ENCODE results near the gene MUC20. TPM values are rescaled to one million over a fixed set of nuclear protein-coding genes. Genes with fewer than 3 reads are reported as not detected.

The MUC20 gene
- total RNA-seq, 1 donor from 2014 or later: 0.21 TPM

- no peak for DNase-seq (ENCODE audit: low spot score)
- Mint-ChIP-seq H3K4me1 (ENCODE audit: unreplicated experiment) (no peaks in the 10 kb centered on the region), H3K4me3 (ENCODE audit: unreplicated experiment) (no peak overlapping the region), H3K9me3 (ENCODE audit: unreplicated experiment) (no peaks in the 10 kb centered on the region), H3K27me3 (ENCODE audit: unreplicated experiment) (peaks cover 21% of the 10 kb centered on the region), H3K27ac (ENCODE audit: unreplicated experiment) (no peak overlapping the region), H3K36me3 (ENCODE audit: low read depth, unreplicated experiment) (no peaks in the 10 kb centered on the region)
- no peak for TF ChIP-seq CTCF (IDR thresholded peaks at IDR 0.05; ENCODE audit: unreplicated experiment)
Measured at GRCh38 chr3:195757827-195758226, 37.0 kb downstream of the MUC20 start.

- no peak for DNase-seq (ENCODE audit: low spot score)
- Mint-ChIP-seq H3K9me3 (ENCODE audit: unreplicated experiment) (no peaks in the 10 kb centered on the region), H3K4me1 (ENCODE audit: unreplicated experiment) (peaks cover 3% of the 10 kb centered on the region), H3K4me3 (ENCODE audit: unreplicated experiment) (no peak overlapping the region), H3K36me3 (ENCODE audit: low read depth, unreplicated experiment) (no peaks in the 10 kb centered on the region), H3K27me3 (ENCODE audit: unreplicated experiment) (peaks cover 20% of the 10 kb centered on the region), H3K27ac (ENCODE audit: unreplicated experiment) (no peak overlapping the region)
- TF ChIP-seq CTCF (IDR thresholded peaks at IDR 0.05; ENCODE audit: unreplicated experiment): no peak
Measured at GRCh38 chr3:195758721-195759353, 38.1 kb downstream of the MUC20 start.

- H3K9me3 Mint-ChIP-seq (ENCODE audit: unreplicated experiment): no peaks in the 10 kb centered on the region
- DNase-seq (ENCODE audit: low spot score): no peak
- peaks cover 21% of the 10 kb centered on the region for H3K27me3 Mint-ChIP-seq (ENCODE audit: unreplicated experiment)
- no peaks in the 10 kb centered on the region for H3K36me3 Mint-ChIP-seq (ENCODE audit: low read depth, unreplicated experiment)
- no peak overlapping the region for H3K27ac Mint-ChIP-seq (ENCODE audit: unreplicated experiment)
- no peak overlapping the region for H3K4me3 Mint-ChIP-seq (ENCODE audit: unreplicated experiment)
- no peak for TF ChIP-seq CTCF (IDR thresholded peaks at IDR 0.05; ENCODE audit: unreplicated experiment)
- peaks cover 3% of the 10 kb centered on the region for H3K4me1 Mint-ChIP-seq (ENCODE audit: unreplicated experiment)
Measured at GRCh38 chr3:195760345-195761122, 39.8 kb downstream of the MUC20 start.

- Mint-ChIP-seq H3K4me3 (ENCODE audit: unreplicated experiment) (no peak overlapping the region), H3K27me3 (ENCODE audit: unreplicated experiment) (peaks cover 21% of the 10 kb centered on the region), H3K4me1 (ENCODE audit: unreplicated experiment) (peaks cover 3% of the 10 kb centered on the region), H3K9me3 (ENCODE audit: unreplicated experiment) (no peaks in the 10 kb centered on the region), H3K36me3 (ENCODE audit: low read depth, unreplicated experiment) (no peaks in the 10 kb centered on the region), H3K27ac (ENCODE audit: unreplicated experiment) (no peak overlapping the region)
- no peak for TF ChIP-seq CTCF (IDR thresholded peaks at IDR 0.05; ENCODE audit: unreplicated experiment)
- no peak for DNase-seq (ENCODE audit: low spot score)
Measured at GRCh38 chr3:195761123-195761566, 40.4 kb downstream of the MUC20 start.

Measured in endothelial cell (in vitro differentiated cells).